ENCODE data around the gene PRKCA. TPM values are rescaled to one million over a fixed set of nuclear protein-coding genes. Genes with fewer than 3 reads are reported as not detected.

PRKCA gene
- total and polyA plus RNA-seq, 2 experiments from 2014 or later, result 6.4 to 35.4 TPM

DNA sequence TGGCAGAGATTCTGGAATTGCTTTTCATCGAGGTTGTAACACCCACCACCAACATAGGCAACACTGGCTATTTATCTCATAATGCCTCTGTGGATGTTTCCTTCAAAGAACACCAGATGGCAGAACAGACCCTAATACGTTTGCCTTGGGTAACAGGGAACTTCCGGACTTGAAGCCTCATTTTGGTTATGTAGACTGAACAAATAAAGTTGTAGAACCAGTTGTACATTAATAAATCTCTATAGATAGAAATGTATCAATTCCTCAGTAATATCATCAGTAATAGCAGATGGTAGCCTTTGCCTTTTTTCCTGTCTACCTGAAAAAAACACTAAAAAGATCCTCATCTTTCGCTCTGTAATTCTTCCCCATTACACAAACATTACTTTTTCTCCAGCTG lies 47.3 kb upstream of the PRKCA start:
- H3K27ac Mint-ChIP-seq, result no peak overlapping the region
- Histone ChIP-seq H3K27ac (ENCODE audit: low read depth) (no peak overlapping the region), H3K4me1 (ENCODE audit: insufficient read depth) (no peaks in the 10 kb centered on the region), H4K20me1 (replicated peaks; ENCODE audit: insufficient read depth) (no peaks in the 10 kb centered on the region), H2AFZ (no peak overlapping the region), H3K4me3 (no peak overlapping the region), H3K27me3 (ENCODE audit: insufficient read depth) (no peaks in the 10 kb centered on the region), H3F3A (replicated peaks; ENCODE audit: low read depth) (no peaks in the 10 kb centered on the region), H3K79me2 (replicated peaks; ENCODE audit: insufficient read depth) (no peaks in the 10 kb centered on the region), H3K9me2 (ENCODE audit: insufficient read depth) (no peaks in the 10 kb centered on the region), H3K36me3 (ENCODE audit: insufficient read depth) (no peaks in the 10 kb centered on the region), H3K4me2 (no peak overlapping the region)
- no peaks in the 10 kb centered on the region for H3K4me1 Mint-ChIP-seq
- H3K4me3 Mint-ChIP-seq, result no peak overlapping the region
- H3K27me3 Mint-ChIP-seq (ENCODE audit: insufficient read depth, low read depth, poor library complexity), result no peaks in the 10 kb centered on the region
- no peak for TF ChIP-seq ETS1 (IDR thresholded peaks at IDR 0.05)
- TF ChIP-seq EZH2phosphoT487 (IDR thresholded peaks at IDR 0.05; ENCODE audit: unreplicated experiment), result no peak
- TF ChIP-seq CREB1 (CRISPR knock-in tag; IDR thresholded peaks at IDR 0.05; ENCODE audit: low read depth), result no peak
- no peak for TF ChIP-seq REST (IDR thresholded peaks at IDR 0.05; ENCODE audit: unreplicated experiment)
- TF ChIP-seq CTCF (conservative IDR thresholded peaks at IDR 0.05; ENCODE audit: low read depth in 2 of 2), result peak; percentile 76 to 90
- TF ChIP-seq STAT1 (IDR thresholded peaks at IDR 0.05; ENCODE audit: unreplicated experiment), result no peak
- TF ChIP-seq POLR2AphosphoS5 (IDR thresholded peaks at IDR 0.05; ENCODE audit: low read depth), result no peak
- no peaks in the 10 kb centered on the region for H3K36me3 Mint-ChIP-seq (ENCODE audit: low read depth)
- H3K9me3 Mint-ChIP-seq, result no peaks in the 10 kb centered on the region
- ATAC-seq, result peak; percentile 84
- peak; percentile 78 for DNase-seq (ENCODE audit: low spot score)

GRCh38 chr17:66255527-66255971 lies 46.9 kb upstream of the PRKCA start:
- H3F3A ChIP-seq (replicated peaks; ENCODE audit: low read depth), result no peaks in the 10 kb centered on the region
- no peaks in the 10 kb centered on the region for H3K4me1 Mint-ChIP-seq
- no peak overlapping the region for H3K4me3 ChIP-seq
- no peaks in the 10 kb centered on the region for H3K4me1 ChIP-seq (ENCODE audit: insufficient read depth)
- H3K27me3 ChIP-seq (ENCODE audit: insufficient read depth), result no peaks in the 10 kb centered on the region
- DNase-seq (ENCODE audit: low spot score) (no peak), ATAC-seq (no peak)
- H3K27me3 Mint-ChIP-seq (ENCODE audit: insufficient read depth, low read depth, poor library complexity), result no peaks in the 10 kb centered on the region
- no peak overlapping the region for H3K4me2 ChIP-seq
- no peaks in the 10 kb centered on the region for H3K36me3 ChIP-seq (ENCODE audit: insufficient read depth)
- no peaks in the 10 kb centered on the region for H4K20me1 ChIP-seq (replicated peaks; ENCODE audit: insufficient read depth)
- no peak overlapping the region for H3K27ac ChIP-seq (ENCODE audit: low read depth)
- H3K27ac Mint-ChIP-seq, result no peak overlapping the region
- H2AFZ ChIP-seq, result 0 out of 2 replicates have a peak overlapping the region, but pooled peaks have one; percentile 33
- H3K9me2 ChIP-seq (ENCODE audit: insufficient read depth), result no peaks in the 10 kb centered on the region
- H3K36me3 Mint-ChIP-seq (ENCODE audit: low read depth), result no peaks in the 10 kb centered on the region
- no peak overlapping the region for H3K4me3 Mint-ChIP-seq
- H3K79me2 ChIP-seq (replicated peaks; ENCODE audit: insufficient read depth), result no peaks in the 10 kb centered on the region
- no peaks in the 10 kb centered on the region for H3K9me3 Mint-ChIP-seq
- no peak for TF ChIP-seq EZH2 (IDR thresholded peaks at IDR 0.05; ENCODE audit: low read depth, unreplicated experiment)
- no peak for TF ChIP-seq EZH2phosphoT487 (IDR thresholded peaks at IDR 0.05; ENCODE audit: unreplicated experiment)
- no peak for TF ChIP-seq JUNB (IDR thresholded peaks at IDR 0.05; ENCODE audit: unreplicated experiment)
- TF ChIP-seq ZNF331 (CRISPR knock-in tag; IDR thresholded peaks at IDR 0.05; ENCODE audit: low read depth), result no peak
- TF ChIP-seq REST (IDR thresholded peaks at IDR 0.05; ENCODE audit: unreplicated experiment), result no peak
- no peak for TF ChIP-seq POLR2AphosphoS5 (IDR thresholded peaks at IDR 0.05; ENCODE audit: low read depth)
- no peak for TF ChIP-seq CREB1 (CRISPR knock-in tag; IDR thresholded peaks at IDR 0.05; ENCODE audit: low read depth)
- no peak for TF ChIP-seq CTCF (conservative IDR thresholded peaks at IDR 0.05; ENCODE audit: low read depth in 2 of 2)
- no peak for TF ChIP-seq NANOG (IDR thresholded peaks at IDR 0.05; ENCODE audit: borderline replicate concordance)
